GM10248 (cell line): ENCODE data around the gene AKR7A3.
"Not testable (repeated sequence)": the region's sequence is repeated elsewhere in the genome, so short reads cannot be mapped to it uniquely, and the experiment has no call there.

Source experiments
- CTCF ChIA-PET: fragments of 300-600 bp; sonication (Branson Sonifier 250); formaldehyde crosslinking; extraction: SDS; loops from one replicate; lab custom pipeline; 2021; ENCODE audit warnings: antibody characterized with exemption; lab: Yijun Ruan, JAX
- POLR2A ChIA-PET: fragments of 350-650 bp; sonication (Branson Sonifier 250); formaldehyde crosslinking; extraction: SDS; loops from one replicate; lab custom pipeline; 2020; ENCODE audit warnings: antibody characterized with exemption; lab: Yijun Ruan, JAX
- DNase-seq: peaks from one replicate; pipeline ENCODE4 v3.0.0; 2012; ENCODE audit errors: extremely low spot score
- TF ChIP-seq, protein P1 (sequence below): IDR thresholded peaks from 2 replicates; pipeline ENCODE4 v1.5.1; 2012; ENCODE audit warnings: mild to moderate bottlenecking, low read depth; ENCODE audit errors: extremely low read depth, missing control alignments, control extremely low read depth

Gene AKR7A3

DNA sequence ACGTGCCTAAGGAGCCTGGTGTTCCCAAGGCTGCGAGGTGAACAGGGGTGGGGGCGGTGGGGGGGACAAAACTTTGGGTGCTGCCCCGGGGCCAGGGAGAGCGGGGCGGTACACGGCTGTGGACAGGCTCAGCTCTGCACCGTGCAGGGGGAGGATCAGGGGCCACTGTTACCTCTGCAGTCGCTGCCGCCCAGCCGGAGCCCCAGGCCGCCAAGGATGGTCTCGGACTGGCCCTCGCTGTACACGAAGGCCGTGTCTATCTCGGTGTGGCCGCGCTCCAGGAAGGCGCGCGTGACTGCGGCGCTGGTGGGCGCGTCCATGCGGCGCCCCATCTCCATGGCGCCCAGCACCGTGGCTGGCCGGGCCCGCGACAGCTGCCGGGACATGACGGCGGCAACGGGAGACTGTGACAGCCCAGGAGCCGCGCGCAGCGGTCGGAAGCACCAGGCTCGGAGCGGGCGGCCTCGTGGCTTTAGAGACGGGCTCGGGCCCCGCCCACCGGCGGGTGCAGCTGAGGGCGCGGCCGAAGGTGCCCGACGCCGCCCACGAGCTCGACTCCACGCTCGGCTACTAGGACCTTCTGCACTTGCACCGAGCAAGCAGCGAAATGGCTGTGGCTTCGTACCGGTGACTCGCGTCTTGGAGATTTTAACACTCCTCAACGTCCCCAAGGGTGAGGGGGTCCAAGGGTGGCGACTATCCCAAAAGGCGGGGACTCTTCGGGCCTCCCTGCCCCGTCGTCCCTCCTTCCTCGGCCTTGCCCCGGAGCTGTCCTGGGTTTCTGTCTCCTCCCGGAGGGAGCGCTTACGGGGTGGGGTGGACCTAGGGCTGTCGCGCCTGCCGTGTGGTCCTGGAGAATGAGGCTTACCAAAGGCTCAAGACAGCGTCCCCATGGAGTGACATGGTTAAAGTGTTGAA lies at the start of gene AKR7A3:
AKR7A3 (minus strand) TSS at position 447 of the 918 bp plus-strand sequence; CDS start at position 386, 61 bp downstream.
- POLR2A ChIA-PET, result interaction anchor here (1.1 kb wide), 1 partner anchor 31 kb away, joined by 3 read pairs; no protein-coding TSS in a partner anchor
- CTCF ChIA-PET, DNase-seq: not testable (repeated sequence)

DNA sequence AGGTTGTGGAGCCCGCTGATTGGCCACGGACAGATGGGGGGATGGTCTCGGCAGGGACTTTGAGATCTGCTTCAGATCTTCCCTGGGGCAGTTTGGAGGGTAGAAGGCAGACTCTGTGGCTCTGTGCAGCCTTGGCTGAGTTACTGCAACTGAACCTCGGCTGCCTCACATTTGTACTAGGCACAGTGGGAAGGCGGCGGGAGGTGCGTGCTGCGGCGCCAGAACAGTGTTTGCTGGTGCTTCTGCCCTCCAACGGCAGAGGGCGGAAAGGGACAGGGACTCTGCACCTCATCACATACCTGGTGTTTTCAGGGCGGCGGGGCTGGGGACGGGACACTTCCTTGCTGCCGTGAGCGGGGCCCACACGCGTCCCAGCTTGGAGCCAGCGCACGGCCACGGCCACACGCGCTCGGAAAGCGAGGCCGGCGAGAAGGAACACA lies 49.8 kb upstream of the AKR7A3 start:
- CTCF ChIA-PET, result no interaction called here
- POLR2A ChIA-PET, result interaction anchor here (0.6 kb wide), 1 partner anchor 18 kb away, joined by 7 read pairs; no protein-coding TSS in a partner anchor
- no peak for DNase-seq

DNA sequence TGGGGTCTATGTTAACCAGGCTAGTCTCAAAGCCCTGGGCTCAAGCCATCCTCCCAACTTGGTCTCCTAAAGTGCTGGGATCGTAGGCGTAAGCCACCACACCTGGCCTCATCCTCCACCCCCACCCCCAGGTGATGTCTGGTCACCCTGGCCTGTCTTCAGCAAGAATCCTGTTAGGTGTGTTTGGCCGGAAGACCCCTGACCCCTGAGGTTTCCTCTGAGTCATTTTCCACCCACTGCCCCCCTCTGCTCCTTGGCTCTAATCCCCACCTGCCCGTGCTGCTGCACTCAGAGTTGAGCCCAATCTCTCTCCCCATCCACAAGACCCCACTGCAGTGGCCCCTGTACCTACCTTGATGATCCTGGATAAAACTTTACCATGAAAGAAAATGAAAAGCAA lies 48.7 kb upstream of the AKR7A3 start:
- CTCF ChIA-PET, result no interaction called here

More for the DNA sequence above, 49.8 kb upstream of the AKR7A3 start:
- TF ChIP-seq, protein P1, sequence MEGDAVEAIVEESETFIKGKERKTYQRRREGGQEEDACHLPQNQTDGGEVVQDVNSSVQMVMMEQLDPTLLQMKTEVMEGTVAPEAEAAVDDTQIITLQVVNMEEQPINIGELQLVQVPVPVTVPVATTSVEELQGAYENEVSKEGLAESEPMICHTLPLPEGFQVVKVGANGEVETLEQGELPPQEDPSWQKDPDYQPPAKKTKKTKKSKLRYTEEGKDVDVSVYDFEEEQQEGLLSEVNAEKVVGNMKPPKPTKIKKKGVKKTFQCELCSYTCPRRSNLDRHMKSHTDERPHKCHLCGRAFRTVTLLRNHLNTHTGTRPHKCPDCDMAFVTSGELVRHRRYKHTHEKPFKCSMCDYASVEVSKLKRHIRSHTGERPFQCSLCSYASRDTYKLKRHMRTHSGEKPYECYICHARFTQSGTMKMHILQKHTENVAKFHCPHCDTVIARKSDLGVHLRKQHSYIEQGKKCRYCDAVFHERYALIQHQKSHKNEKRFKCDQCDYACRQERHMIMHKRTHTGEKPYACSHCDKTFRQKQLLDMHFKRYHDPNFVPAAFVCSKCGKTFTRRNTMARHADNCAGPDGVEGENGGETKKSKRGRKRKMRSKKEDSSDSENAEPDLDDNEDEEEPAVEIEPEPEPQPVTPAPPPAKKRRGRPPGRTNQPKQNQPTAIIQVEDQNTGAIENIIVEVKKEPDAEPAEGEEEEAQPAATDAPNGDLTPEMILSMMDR, result no peak

DNA sequence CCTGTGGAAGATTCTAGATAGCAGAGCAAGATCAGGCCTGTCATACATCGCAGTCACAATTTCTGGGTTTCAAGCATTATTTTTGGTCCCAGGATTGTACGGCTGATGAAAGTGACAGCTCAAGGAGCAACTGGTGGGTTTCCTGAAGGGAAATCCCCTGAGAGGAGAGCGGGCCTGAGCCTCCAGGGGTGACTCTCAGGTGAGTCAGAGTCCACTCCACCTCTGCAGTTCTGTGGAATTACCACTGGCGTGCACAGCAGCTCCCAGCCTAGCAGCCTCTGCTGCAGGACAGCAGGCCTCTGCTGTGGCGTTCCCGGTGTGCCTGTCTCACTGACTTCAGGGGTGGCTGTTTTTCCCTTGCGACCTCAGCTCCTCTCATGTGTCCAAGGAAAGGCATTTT lies 48.0 kb upstream of the AKR7A3 start:
- no peak for DNase-seq
- ChIA-PET CTCF (no interaction called here), POLR2A (no interaction called here)
- TF ChIP-seq, protein P1, result no peak

More for the DNA sequence above, 48.7 kb upstream of the AKR7A3 start:
- DNase-seq, result no peak
- TF ChIP-seq, protein P1, result no peak
- POLR2A ChIA-PET, result no interaction called here

DNA sequence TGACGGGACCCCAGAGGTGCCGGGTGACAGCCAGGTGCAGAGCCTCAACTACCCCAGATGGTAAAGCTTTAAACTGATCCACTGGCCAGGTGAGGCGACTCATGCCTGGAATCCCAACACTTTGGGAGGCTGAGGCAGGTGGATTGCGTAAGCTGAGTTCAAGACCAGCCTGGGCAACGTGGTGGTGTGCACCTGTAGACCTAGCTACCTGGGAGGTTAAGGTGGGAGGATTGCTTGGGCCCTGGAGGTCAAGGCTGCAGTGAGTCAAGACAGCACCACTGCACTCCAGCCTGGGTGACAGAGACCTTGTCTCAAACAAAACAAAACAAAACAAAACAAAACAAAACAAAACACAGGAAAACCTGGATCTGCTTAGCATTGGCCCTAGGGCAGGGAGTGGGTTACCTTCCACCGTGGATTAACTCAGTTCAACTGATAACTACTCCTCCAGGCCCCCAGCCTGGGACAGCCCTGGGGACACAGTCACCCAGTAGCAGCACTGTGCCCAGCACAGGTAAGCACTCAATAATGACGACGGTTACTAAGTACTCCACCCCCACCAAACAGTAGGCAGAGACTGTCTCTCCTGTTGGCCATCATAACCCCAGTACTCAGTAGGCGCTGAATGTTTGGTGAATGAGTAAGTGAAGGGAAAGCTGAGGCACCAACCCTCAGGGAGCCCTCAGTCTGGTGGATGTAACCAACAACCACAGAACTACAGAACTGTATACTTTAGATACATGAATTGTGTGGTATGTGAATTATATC lies 45.2 kb upstream of the AKR7A3 start:
- ChIA-PET POLR2A (no interaction called here), CTCF (interaction anchor here (1.4 to 1.7 kb wide), 2 partner anchors 8 to 14 kb away, joined by 3 to 4 read pairs; no protein-coding TSS in a partner anchor)
- TF ChIP-seq, protein P1, result no peak
- no peak for DNase-seq

DNA sequence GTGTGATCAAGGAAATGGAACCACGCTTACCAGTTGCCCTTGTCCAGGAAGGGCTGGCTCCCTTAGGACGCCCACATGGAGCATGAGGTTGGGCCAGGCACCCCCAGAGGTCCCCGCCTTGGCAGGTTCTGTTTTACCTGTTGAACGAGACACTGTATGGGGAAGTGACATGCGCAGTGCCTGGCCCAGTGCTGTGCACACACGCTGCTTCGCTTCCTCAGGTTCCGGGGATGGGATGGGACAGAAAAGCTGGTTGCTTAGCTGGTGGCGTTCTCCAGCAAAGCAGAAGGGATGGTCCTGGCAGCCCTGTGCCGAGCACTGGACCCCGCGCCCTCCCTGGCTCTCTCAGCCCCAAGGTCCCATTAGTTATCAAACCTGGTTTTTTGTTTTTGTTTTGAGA lies 44.3 kb upstream of the AKR7A3 start:
- TF ChIP-seq, protein P1, result no peak
- ChIA-PET POLR2A (no interaction called here), CTCF (interaction anchor here (1.7 kb wide), 1 partner anchor 9 kb away, joined by 4 read pairs; no protein-coding TSS in a partner anchor)
- no peak for DNase-seq
